ENCODE data around the gene CGNL1. TPM values are rescaled to one million over a fixed set of nuclear protein-coding genes. Genes with fewer than 3 reads are reported as not detected.

Gene CGNL1
- total RNA-seq, 1 donor from 2014 or later: 31.9 TPM

DNA sequence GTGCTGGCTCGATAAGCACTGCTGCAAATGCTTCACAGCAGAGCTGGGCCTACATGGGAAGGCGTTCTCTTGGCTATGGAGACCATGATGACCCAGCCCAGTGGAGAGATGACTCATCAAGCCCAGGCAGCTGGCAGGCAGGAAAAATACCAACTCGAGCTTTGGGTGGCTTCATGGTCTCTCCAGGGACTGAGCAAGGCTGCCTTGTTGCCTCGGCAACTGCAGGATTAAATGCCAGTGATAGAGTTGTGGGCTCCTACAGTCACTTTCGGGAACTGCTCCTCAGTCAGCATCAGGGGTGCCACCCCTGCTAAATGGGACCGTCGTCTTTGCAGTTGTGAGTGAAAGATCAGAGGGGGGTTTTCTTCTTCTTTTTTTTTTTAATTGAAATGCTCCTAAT is 160.8 kb downstream of the CGNL1 start:
- peaks cover 35% of the 10 kb centered on the region for H3K4me1 ChIP-seq
- no peak overlapping the region for H3K27ac ChIP-seq (replicated peaks)
- TF ChIP-seq, protein P1, sequence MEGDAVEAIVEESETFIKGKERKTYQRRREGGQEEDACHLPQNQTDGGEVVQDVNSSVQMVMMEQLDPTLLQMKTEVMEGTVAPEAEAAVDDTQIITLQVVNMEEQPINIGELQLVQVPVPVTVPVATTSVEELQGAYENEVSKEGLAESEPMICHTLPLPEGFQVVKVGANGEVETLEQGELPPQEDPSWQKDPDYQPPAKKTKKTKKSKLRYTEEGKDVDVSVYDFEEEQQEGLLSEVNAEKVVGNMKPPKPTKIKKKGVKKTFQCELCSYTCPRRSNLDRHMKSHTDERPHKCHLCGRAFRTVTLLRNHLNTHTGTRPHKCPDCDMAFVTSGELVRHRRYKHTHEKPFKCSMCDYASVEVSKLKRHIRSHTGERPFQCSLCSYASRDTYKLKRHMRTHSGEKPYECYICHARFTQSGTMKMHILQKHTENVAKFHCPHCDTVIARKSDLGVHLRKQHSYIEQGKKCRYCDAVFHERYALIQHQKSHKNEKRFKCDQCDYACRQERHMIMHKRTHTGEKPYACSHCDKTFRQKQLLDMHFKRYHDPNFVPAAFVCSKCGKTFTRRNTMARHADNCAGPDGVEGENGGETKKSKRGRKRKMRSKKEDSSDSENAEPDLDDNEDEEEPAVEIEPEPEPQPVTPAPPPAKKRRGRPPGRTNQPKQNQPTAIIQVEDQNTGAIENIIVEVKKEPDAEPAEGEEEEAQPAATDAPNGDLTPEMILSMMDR (IDR thresholded peaks at IDR 0.05; ENCODE audit: borderline replicate concordance): no peak

DNA sequence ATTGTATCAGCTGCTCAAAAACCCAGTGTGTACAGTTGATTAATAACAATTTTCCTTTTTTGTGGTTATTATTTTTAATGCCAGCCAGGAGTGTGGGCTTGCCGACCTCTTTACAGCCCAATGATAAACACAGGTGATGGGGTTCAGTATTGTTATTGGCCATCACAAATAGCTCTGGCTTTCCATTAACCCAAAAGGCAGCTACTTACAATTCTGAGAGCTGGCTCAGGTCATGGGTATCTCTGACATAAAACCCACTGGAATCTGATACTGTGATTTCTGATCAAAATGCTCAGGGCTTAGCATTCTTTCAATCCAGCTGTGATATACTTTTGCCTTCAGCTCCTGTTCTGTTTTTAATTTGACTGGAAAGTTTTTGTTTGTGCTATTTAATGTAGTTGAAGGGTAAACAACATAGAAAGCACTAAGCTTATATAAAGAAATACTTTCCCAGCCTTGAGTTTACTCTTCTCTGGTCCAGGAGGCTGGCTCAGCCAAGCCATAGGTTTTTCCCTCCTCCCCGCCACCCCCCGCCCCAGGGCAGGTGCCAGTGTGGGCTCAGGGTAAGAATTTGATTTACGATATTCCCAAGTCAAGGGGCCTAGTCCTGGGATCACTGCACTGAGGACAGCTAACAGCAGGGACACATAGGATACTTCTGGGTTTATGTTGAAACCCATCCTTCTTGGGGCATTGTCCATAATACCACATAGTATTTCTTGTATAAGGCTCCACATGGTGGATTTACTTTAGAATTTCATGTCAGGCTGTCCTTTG is 161.4 kb downstream of the CGNL1 start:
- no peak overlapping the region for H3K4me3 ChIP-seq
- DNase-seq: no peak
- intact Hi-C loops (cut with micrococcal nuclease): no loop called here
- H3K9me3 ChIP-seq (replicated peaks): no peaks in the 10 kb centered on the region
- H3K4me1 ChIP-seq: peaks cover 35% of the 10 kb centered on the region
- H3K36me3 ChIP-seq: no peaks in the 10 kb centered on the region
- no peak overlapping the region for H3K27ac ChIP-seq (replicated peaks)
- TF ChIP-seq, protein P1 (IDR thresholded peaks at IDR 0.05; ENCODE audit: borderline replicate concordance): no peak
- H3K27me3 ChIP-seq (ENCODE audit: low read depth): no peaks in the 10 kb centered on the region

More for the DNA sequence above, 160.8 kb downstream of the CGNL1 start:
- Histone ChIP-seq H3K27me3 (ENCODE audit: low read depth) (no peaks in the 10 kb centered on the region), H3K9me3 (replicated peaks) (no peaks in the 10 kb centered on the region), H3K36me3 (no peaks in the 10 kb centered on the region), H3K4me3 (no peak overlapping the region)
- intact Hi-C loops (cut with micrococcal nuclease): no loop called here
- no peak for DNase-seq

DNA sequence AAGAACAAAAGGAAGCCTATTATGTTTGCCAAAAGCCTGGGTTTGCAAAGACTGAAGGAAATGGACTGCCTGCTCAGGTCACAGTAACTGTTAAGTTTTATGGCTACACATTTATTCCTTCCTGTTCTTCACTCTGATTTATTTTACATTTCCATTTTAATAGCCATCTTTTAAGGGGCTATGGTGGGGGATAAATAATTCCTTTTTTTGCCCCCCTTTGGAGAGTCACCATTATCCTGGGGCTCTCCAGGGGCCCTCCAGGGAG is 161.9 kb downstream of the CGNL1 start:
- no peaks in the 10 kb centered on the region for H3K27me3 ChIP-seq (ENCODE audit: low read depth)
- DNase-seq: no peak
- H3K27ac ChIP-seq (replicated peaks): no peak overlapping the region
- no peak overlapping the region for H3K4me3 ChIP-seq
- H3K9me3 ChIP-seq (replicated peaks): no peaks in the 10 kb centered on the region
- intact Hi-C loops (cut with micrococcal nuclease): no loop called here
- H3K36me3 ChIP-seq: no peaks in the 10 kb centered on the region
- peaks cover 31% of the 10 kb centered on the region for H3K4me1 ChIP-seq
- TF ChIP-seq, protein P1 (IDR thresholded peaks at IDR 0.05; ENCODE audit: borderline replicate concordance): no peak

DNA sequence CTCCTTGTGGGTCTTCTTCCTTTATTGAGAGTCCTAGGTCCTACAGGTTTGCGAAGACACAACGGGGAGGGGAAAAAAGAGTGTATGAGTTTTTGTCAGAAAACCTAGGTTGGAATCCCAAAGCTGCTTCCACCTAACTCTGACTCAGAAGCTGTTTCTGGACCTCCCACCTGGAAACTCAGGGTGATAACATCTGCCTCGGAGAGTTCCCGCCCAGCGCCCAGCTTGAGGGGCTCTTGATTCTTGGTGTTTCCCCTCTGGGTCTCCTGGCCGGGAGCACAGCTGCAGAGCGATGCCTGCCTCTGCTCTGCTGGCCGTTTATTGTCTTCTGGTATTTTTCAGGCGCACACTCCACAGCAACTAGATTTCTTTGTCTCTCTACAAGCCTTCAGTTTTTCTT is 162.5 kb downstream of the CGNL1 start:
- H3K4me1 ChIP-seq: peaks cover 25% of the 10 kb centered on the region
- intact Hi-C loops (cut with micrococcal nuclease): no loop called here
- no peaks in the 10 kb centered on the region for H3K36me3 ChIP-seq

DNA sequence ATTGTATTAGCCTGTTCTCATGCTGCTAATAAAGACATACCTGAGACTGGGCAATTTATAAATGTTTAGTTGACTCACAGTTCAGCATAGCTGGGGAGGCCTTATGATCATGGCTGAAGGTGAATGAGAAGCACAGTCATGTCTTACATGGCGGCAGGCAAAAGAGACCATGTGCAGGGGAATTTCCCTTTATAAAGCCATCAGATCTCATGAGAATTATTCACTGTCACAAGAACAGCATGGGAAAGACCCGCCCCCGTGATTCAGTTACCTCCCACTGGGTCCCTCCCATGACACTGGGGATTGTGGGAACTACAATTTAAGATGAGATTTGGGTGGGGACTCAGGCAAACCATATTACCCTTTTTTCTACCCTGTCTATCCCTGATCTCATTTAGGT is 163.9 kb downstream of the CGNL1 start:
- TF ChIP-seq, protein P1 (IDR thresholded peaks at IDR 0.05; ENCODE audit: borderline replicate concordance): no peak
- DNase-seq: no peak
- peaks cover 11% of the 10 kb centered on the region for H3K4me1 ChIP-seq
- no peaks in the 10 kb centered on the region for H3K36me3 ChIP-seq
- intact Hi-C loops (cut with micrococcal nuclease): no loop called here
- no peaks in the 10 kb centered on the region for H3K27me3 ChIP-seq (ENCODE audit: low read depth)
- no peak overlapping the region for H3K4me3 ChIP-seq
- no peaks in the 10 kb centered on the region for H3K9me3 ChIP-seq (replicated peaks)
- H3K27ac ChIP-seq (replicated peaks): no peak overlapping the region

More for the DNA sequence above, 162.5 kb downstream of the CGNL1 start:
- Histone ChIP-seq H3K4me3 (no peak overlapping the region), H3K27me3 (ENCODE audit: low read depth) (no peaks in the 10 kb centered on the region), H3K27ac (replicated peaks) (no peak overlapping the region), H3K9me3 (replicated peaks) (no peaks in the 10 kb centered on the region)
- TF ChIP-seq, protein P1 (IDR thresholded peaks at IDR 0.05; ENCODE audit: borderline replicate concordance): no peak
- DNase-seq: no peak
